ENCODE data around the gene RGL2.
"Not testable (repeated sequence)": the region's sequence is repeated elsewhere in the genome, so short reads cannot be mapped to it uniquely, and the experiment has no call there.

The RGL2 gene, protein sequence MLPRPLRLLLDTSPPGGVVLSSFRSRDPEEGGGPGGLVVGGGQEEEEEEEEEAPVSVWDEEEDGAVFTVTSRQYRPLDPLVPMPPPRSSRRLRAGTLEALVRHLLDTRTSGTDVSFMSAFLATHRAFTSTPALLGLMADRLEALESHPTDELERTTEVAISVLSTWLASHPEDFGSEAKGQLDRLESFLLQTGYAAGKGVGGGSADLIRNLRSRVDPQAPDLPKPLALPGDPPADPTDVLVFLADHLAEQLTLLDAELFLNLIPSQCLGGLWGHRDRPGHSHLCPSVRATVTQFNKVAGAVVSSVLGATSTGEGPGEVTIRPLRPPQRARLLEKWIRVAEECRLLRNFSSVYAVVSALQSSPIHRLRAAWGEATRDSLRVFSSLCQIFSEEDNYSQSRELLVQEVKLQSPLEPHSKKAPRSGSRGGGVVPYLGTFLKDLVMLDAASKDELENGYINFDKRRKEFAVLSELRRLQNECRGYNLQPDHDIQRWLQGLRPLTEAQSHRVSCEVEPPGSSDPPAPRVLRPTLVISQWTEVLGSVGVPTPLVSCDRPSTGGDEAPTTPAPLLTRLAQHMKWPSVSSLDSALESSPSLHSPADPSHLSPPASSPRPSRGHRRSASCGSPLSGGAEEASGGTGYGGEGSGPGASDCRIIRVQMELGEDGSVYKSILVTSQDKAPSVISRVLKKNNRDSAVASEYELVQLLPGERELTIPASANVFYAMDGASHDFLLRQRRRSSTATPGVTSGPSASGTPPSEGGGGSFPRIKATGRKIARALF

DNA sequence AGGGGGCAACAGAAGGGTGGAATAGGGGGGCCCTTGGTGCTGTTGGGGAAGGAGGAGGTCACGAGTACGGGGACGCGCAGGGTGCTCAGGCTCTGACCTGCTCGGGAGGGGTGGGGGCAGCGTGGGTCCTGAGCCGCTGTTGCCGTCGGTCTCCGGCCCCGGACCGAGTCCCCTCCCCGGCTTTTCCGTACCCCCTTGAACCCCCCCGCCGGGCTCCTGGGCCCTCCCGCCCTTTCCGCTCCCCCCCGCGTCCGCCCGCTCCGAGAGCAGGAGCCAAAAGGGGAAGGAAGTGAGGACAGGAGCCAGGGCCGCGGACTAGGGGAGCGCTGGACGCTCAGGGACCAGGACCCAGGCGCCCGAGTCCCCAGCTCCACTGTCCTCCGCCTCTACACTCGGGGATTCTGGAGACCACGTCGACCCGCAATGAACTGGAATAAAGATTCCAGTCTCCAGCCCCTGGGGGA, at the start of gene RGL2:
Gene RGL2 (minus strand): TSS at position 170 of the 464 bp plus-strand sequence. CDS start 332 bp downstream, outside the sequence.
- peak; percentile 93 for DNase-seq

DNA sequence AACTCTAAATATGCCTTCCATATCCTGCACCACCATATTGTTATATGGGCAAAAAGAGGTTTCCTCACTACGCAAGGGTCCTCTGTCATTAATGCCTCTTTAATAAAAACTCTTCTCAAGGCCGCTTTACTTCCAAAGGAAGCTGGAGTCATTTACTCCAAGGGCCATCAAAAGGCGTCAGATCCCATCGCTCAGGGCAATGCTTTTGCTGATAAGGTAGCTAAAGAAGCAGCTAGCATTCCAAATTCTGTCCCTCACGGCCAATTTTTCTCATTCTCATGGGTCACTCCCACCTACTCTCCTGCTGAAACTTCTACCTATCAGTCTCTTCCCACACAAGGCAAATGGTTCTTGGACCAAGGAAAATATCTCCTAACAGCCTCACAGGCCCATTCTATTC, 49.1 kb upstream of the RGL2 start:
- DNase-seq = no peak

DNA sequence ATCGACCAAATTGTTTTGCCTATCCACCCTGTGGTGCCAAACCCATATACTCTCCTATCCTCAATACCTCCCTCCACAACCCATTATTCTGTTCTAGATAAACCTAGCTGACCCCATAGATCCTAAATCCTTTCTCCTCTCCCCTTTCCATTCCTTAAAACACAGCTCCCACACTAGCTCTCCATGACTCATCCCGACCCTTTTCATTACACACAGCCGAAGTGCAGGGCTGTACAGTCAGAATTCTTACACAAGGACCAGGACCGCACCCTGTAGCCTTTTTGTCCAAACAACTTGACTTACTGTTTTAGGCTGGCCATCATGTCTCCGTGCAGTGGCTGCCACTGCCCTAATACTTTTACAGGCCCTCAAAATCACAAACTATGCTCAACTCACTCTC, 48.2 kb upstream of the RGL2 start:
- DNase-seq = not testable (repeated sequence)

DNA sequence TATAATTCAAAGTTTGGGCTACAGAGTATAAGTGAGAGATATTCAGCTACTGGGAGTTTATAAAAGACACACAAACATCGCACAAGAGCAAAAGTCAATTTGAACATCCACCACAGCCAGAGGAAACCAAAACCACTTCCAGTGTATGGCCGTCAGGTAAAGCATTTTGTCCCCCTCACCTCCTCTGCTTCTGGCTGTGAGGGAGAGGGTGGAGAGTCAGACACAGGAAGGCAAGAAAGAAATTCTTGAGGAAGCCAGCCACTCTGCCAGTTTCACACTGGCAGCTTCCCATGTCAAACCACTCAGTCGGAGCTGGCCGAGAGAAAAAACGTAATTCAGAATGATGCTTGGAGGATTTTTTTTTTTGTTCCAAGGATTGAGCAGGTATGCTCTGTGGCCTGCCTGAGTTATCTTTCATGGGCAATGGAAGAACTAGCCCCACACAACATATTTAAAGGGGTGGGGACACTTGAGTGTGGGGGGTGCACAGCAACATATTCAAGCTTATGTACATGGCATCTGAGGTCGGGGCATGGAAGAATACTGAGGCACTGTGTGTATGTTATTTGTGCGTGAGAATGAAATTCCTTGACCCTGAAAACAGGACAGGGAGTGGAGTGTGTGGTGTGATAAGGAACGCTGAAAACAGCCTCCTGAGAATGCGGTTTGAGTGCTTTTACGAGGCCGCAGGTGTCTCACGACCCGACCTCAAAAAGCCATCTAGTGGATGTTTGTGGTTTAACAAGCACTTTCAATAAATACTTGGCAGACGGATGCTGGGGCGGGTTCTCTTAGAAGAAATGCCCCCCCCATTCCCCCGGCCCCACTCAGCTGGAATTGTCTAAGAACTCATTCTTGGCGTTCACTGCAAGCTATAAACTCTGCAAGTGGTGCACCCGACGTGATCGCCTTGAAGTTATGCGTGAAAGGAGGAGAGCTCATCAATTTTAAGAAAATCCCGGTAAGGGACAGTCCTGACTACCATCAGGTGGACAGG, 46.3 kb upstream of the RGL2 start:
- DNase-seq = peak; percentile 94

DNA sequence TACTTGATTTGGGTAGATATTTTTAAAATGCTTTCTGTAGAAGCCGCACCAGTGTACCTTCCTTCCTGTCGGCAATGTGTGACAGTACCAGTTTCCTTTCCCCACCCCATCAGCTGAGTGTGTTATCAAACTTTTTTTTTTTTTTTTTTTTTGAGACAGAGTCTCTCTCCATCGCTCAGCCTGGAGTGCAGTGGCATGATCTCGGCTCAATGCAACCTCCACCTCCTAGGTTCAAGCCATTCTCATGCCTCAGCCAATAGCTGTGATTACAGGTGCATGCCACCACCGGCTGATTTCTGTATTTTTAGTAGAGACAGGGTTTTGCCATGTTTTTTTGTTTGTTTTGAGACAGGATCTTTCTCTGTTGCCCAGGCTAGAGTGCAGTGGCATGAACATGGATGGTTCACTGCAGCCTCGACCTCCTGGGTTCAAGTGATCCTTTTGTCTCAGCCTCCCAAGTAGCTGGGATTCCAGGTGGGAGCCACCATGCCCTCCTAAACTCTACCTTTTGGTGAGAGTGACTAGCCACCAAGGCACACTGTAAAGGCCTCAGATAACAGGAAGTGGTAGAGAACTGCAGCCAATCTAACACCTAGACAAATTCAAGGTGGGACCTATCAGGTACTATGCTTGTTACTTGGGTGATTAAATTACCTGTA, 45.3 kb upstream of the RGL2 start:
- no peak for DNase-seq

DNA sequence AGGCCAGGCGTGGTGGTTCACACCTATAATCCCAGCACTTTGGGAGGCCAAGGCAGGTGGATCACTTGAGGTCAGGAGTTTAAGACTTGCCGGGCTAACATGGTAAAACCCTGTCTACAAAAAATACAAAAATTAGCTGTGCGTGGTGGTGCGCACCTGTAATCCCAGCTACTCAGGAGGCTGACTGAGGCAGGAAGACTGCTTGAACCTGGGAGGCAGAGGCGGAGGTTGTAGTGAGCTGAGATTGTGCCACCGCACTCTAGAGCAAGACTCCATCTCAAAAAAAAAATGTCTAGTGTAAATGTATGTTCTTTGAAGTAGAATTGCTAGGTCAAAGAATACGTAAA, 44.8 kb upstream of the RGL2 start:
- DNase-seq = not testable (repeated sequence)

DNA sequence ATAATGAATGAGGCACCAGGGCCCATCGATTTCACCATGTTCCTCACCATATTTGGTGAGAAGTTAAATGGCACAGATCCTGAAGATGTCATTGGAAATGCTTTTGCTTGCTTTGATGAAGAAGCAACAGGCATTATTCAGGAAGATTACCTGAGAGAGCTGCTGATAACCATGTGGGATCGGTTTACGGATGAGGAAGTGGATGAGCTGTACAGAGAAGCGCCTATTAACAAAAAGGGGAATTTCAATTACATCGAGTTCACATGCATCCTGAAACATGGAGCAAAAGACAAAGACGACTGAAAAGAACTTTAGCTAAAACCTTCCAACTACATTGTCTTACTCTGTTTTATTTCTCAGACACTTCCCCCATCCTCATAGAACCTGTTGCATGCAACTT, 40.5 kb upstream of the RGL2 start:
- no peak for DNase-seq

DNA sequence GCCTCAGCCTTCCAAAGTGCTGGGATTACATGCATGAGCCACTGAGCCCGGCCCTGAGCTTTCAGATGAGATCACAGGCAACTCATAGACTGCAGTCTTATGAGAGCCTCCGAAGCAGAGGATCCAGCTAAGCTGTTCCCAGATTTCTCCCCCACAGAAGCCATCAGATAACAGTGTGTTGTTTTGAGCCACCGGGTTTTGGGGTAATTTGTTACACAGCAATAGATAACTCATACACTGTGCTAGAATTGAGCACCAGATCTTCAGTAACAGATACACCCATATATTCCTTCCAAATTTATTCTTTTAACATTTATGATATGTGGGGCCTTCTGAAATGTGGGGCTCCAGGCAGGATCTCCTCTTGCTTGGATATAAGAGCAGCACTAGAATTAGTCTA, 37.8 kb upstream of the RGL2 start:
- DNase-seq = no peak

DNA sequence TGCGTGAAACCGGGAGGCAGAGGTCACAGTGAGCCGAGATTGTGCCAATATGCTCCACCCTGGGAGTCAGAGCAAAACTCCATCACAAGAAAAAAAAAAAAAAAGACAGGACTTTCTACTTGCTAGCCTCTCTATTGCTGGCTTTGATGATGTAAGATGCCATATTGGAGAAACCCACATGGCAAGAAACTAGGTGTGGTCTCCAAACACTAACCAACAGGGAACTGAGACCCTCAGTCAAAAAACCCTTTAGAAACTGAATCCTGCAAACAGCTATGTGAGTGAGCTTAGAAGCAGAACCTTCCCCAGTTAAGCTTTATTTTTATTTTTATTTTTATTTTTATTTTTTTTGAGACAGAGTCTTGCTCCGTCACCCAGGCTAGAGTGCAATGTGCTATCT, 37.2 kb upstream of the RGL2 start:
- DNase-seq = no peak

DNA sequence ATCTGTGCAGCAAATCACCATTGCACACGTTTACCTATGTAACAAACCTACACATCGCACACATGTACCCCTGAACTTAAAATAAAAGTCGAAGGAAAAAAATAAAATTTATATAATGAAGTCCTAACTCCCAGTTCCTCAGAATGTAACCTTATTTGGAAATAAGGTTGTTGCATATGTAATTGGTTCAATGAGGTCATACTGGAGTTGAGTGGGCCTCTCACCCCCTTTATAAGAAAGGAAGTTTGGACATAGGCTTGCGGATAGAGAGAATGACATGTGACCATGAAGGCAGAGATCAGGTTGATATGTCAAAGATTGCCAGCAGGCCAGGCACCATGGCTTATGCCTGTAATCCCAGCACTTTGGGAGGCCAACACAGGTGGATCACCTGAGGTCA, 34.9 kb upstream of the RGL2 start:
- no peak for DNase-seq

DNA sequence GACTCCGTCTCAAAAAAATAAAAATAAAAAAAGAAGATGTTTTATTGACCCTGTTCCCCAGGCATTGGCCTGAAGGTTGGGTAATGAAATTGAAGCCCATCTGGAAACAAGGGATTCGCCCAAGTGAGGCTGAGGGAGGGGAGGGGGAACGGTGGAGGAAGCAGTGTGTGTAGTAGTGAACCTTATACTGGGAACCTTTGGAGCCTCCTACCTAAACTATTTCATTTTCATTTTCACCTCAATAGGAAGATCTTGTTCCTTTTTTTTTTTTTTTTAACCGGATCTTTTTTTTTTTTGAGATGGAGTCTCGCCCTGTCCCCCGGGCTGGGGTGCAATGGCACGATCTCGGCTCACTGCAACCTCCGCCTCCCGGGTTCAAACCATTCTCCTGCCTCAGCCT, 32.0 kb upstream of the RGL2 start:
- DNase-seq = no peak

DNA sequence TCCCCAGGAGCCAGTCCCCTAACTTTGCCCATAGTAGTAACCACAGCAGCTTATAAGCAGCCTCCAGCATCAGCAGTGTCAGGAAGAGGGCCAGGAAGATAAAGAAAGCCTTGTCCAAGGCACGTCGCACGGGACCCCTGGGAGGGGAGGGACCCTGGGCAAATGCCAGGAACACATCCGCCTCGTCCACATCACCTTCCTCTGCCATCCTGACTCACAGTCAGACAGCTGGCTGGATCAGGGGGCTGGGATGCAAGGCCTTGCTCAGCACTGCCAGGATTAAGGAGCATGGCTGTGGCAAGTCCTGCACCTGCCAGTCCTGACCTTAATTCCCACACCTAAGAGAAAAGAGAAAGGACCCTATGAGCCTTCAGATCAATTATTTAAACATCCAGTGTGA, 30.3 kb upstream of the RGL2 start:
- no peak for DNase-seq

DNA sequence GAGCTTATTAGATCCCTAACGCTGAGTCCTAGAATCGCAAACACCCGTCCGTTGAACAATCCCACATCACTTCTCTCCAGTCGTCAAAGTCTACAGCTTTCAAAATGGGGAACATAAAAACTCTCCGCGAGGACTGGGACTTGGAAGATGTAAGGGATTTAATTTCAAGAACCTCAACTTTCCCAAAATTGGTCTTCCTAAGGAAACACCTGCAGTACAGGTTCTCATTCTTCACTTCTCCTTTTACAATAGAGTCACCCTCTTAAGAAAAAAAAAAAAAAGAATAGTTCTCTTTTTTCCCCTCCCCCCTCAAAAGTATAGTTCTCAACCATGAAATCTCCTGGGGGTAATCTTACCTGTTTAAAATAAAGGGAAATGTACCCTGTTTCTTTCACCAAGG, 25.4 kb upstream of the RGL2 start:
- DNase-seq = peak; percentile 50

DNA sequence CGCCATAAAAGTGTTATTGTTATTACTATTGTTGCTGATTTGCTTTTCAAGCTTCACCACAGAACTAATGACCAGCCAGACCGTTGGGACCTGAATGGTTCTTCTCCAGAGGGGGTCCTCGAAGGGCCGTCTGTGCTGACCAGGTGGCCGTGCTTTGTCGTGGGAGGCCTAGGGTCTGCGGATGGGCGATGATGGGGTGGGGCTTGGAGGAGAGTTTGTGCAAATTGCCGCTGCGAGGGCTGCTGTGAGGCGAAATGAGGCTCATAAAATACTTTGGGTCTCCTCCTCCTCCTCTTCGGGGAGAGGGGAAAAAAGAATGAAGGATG, 24.8 kb upstream of the RGL2 start:
- no peak for DNase-seq

DNA sequence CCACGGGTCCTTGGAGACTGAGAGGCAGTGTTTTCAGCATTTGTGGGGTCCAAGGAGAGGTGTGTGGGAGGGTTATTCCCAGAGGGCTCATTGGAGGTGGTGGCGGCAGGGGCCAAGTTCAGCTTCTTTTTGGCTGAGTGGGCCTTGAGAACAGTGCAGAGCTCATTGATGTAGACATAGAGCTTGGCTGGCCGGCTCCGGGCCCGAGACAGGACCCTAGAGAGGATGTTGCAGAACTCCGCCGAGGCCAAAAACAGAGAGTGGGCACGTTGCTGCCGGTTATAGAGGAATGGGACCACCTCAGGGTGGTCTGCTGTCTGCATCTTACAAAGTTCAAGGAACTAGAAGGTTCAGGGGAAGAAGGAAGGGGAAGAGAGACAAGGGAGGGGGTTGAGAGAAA, 22.5 kb upstream of the RGL2 start:
- no peak for DNase-seq

DNA sequence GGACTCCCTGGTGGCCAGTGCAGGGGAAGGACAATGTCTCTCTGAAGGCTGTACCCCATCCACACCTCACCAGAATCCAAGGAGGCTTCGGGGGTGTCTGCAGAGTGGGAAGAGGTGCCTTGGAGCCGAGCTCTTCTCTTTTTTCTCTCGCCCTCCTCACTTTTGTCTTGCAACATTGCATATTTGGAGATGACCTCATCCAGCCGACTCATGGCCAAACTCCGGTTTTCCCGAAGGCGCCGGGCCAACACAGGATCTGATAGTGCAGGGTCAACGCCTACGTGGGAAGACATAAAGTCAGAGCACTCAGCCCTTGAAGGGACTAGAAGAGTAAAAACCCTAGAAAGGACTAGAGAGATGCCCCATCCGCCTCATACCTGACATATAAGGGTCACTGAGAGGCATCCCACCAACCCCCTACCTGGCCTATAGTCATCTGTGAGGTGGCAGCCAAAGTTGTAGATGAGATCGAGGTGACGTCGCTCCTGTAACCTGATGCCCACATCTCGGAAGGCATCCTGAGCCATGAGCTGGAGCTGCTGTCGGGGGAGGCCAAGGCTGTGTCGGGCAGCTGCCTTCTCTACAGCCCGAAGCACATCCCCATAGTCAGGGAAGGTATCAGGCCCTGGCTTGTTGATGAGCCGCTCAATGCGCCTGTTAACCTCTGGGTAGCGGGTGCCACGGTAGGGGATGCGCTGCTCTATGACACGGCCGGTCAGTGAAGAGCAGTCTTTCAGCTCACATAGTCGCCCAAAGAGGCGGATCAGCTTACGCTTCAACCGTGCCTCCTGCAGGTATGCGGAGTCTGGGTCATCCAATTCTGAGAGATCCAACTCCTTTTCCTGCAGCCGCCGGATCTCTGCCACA, 21.8 kb upstream of the RGL2 start:
- no peak for DNase-seq

DNA sequence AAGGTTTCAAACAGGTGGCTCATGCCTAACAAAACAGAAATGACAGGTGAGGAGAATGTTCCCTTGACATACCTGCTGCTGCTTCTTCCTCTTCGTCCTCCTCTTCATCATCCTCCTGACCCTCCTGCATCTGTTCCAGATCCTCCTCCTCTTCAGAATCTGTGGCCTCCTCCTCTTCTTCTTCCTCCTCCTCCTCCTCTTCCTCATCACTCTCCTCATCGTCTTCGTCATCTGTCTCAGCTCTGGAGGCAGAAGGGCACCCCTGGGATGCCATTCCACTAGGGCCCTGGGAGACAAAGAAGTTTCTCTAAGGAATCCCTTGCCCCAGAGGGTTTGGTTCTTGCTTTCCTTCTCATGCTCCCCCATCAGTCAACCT, 21.2 kb upstream of the RGL2 start:
- DNase-seq = no peak

DNA sequence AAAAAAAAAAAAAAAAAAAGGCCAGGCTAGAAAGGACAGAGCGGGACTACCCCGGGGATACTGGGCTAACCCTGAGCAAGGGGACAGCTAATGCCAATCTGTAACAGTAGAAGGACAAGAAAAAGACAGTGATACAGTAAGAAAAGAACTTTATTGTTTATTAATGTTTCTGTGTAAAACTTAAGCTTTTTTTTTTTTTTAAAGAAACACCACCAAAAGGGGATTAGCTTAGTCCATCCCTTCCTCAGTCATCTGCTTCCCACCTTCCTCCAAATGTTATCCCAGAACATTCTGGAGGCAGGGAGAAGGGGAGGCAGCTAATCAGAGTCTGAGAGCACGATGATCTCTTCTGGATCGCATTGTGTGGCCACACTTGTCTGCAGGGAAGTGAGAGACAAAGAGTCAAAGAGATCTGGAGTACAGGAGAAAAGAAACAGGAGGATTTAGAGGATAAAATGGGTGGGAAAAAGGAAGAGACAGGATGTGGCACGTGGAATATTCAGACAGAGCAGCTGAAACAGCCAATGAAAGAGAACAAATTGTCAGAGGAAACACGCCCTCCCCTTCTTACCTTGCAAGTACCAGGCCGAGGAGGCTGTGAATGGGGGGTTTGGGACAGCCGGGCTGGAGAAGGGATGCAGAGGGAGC, 19.8 kb upstream of the RGL2 start:
- DNase-seq = no peak

DNA sequence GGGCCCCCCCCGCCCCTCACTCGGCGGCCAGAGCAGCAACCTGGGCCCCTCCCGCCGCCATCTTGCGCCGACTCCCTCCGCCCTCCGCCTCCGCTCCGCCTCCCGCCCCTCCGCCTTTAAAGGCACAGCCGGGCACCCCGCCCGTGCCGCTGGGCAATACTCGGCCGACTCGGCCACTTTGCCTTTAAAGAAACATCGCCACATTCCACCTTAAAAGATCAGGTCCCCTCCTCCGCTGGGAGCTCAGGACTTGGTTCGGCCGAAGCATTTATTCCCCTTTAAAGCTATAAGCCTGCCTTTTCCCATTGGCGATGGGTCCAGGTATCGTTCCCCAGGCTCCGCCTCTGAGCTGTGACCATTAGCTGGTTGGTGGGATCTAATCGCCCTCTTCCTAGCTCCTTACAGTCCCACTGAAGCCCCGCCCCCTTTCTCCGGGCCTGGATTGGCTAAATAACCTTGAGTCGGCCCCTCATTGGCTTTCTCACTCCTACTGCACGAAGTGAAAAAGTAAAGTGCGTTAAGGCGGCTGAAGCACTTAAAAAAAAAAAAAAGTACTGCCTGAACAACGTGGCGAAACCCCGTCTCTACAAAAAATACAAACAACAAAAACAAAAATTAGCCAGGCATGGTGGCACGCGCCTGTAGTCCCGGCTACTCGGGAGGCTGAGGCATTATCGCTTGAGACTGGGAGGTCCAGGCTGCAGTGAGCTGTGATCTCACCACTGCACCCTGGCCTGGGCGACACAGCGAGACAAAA, 19.1 kb upstream of the RGL2 start, which contains the start of gene ZBTB22:
Gene ZBTB22 (minus strand): TSS at position 76 of the 757 bp plus-strand sequence. CDS start 828 bp downstream, outside the sequence.
- DNase-seq = peak; percentile 100

DNA sequence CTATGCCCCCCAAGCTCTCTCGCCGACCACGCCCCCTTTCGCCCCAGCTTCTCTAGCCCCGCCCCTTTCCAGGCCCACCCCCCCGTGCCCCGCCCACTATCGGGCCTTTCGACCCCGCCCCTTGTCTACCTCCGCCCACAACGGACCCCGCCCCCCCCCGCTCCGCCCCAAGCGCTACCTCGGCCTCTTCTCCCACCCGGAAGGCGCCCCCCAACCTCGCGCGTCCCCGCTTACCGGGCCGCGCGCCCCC, 18.6 kb upstream of the RGL2 start:
- DNase-seq = no peak

Data from OCI-M1 (cell line).